ENCODE results near the gene ETV2. TPM values are rescaled to one million over a fixed set of nuclear protein-coding genes. Genes with fewer than 3 reads are reported as not detected.

Gene ETV2
- total RNA-seq, 1 donor from 2014 or later = 0.33 TPM

GRCh38 chr19:35619290-35619923 is 22.1 kb upstream of the ETV2 start:
- Histone ChIP-seq H3K9me3 (replicated peaks) (no peaks in the 10 kb centered on the region), H3K4me1 (no peaks in the 10 kb centered on the region), H3K27me3 (ENCODE audit: low read depth) (no peaks in the 10 kb centered on the region), H3K27ac (replicated peaks) (no peak overlapping the region), H3K4me3 (no peak overlapping the region), H3K36me3 (no peaks in the 10 kb centered on the region)
- DNase-seq = no peak
- intact Hi-C loops (cut with micrococcal nuclease) = no loop called here
- TF ChIP-seq, protein P1, sequence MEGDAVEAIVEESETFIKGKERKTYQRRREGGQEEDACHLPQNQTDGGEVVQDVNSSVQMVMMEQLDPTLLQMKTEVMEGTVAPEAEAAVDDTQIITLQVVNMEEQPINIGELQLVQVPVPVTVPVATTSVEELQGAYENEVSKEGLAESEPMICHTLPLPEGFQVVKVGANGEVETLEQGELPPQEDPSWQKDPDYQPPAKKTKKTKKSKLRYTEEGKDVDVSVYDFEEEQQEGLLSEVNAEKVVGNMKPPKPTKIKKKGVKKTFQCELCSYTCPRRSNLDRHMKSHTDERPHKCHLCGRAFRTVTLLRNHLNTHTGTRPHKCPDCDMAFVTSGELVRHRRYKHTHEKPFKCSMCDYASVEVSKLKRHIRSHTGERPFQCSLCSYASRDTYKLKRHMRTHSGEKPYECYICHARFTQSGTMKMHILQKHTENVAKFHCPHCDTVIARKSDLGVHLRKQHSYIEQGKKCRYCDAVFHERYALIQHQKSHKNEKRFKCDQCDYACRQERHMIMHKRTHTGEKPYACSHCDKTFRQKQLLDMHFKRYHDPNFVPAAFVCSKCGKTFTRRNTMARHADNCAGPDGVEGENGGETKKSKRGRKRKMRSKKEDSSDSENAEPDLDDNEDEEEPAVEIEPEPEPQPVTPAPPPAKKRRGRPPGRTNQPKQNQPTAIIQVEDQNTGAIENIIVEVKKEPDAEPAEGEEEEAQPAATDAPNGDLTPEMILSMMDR (IDR thresholded peaks at IDR 0.05; ENCODE audit: borderline replicate concordance) = no peak

DNA sequence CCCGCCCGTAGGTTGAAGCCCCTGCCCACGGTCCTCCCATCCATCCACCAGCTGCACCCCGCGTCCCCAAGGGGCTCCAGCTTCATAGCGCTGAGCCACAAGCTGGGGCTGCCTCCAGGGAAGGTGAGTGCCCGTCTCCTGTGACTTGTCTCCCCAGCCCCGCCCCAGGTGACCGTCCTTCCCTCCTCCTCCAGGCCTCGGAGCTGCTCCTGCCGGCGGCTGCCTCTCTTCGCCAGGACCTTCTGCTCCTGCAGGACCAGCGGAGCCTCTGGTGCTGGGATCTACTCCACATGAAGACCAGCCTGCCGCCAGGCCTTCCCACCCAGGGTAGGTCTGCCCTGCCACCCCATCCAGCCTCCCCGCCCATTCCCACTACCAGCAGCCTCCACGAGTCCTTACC is 21.5 kb upstream of the ETV2 start:
- intact Hi-C loops (cut with micrococcal nuclease) = no loop called here
- TF ChIP-seq, protein P1 (IDR thresholded peaks at IDR 0.05; ENCODE audit: borderline replicate concordance) = no peak
- Histone ChIP-seq H3K4me3 (no peak overlapping the region), H3K9me3 (replicated peaks) (no peaks in the 10 kb centered on the region), H3K27me3 (ENCODE audit: low read depth) (no peaks in the 10 kb centered on the region), H3K27ac (replicated peaks) (no peak overlapping the region), H3K4me1 (no peaks in the 10 kb centered on the region), H3K36me3 (no peaks in the 10 kb centered on the region)
- no peak for DNase-seq

DNA sequence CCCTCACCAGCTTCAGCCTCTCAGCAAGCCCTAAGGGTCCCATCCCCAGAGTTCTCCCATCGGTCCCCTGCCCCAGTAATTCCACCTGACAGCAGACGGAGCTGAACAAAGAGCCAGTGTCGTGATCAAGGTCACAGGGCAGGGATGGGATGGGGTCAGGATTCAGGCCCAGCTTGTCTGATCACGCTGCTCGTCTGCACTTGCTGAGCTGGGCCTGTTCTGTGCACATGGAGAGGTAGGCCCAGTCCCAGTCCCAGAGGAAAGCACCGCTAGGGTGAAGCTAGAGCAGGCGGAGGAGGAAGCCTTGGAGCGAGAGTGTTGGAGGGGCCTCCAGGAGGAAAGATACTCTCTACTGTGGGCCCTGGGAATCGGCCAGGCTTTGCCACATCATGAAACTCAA is 19.8 kb upstream of the ETV2 start:
- intact Hi-C loops (cut with micrococcal nuclease) = no loop called here
- no peaks in the 10 kb centered on the region for H3K4me1 ChIP-seq
- no peaks in the 10 kb centered on the region for H3K36me3 ChIP-seq
- TF ChIP-seq, protein P1 (IDR thresholded peaks at IDR 0.05; ENCODE audit: borderline replicate concordance) = no peak
- H3K27me3 ChIP-seq (ENCODE audit: low read depth) = no peaks in the 10 kb centered on the region
- no peak for DNase-seq
- no peak overlapping the region for H3K4me3 ChIP-seq
- H3K9me3 ChIP-seq (replicated peaks) = no peaks in the 10 kb centered on the region
- H3K27ac ChIP-seq (replicated peaks) = no peak overlapping the region

DNA sequence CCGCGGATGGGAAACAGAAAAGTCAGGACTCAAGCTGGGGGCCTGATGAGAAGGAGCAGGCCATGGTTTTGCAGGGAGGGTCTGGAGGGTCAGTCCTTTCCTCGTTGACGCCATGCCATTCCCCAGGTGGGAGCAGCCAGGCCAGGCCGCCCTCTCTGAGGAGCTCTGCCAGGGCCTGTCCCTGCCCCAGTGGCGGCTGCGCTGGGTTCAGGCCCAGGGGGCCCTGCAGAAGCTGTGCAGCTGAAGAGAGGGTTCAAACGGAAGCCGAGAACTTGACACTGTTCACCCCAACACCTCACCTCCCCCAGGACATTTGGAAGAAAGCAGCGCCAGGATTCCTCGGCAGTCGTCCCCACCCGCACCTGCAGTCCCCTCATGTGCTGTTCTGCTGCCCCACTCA is 18.8 kb upstream of the ETV2 start:
- Histone ChIP-seq H3K4me3 (no peak overlapping the region), H3K27me3 (ENCODE audit: low read depth) (no peaks in the 10 kb centered on the region), H3K9me3 (replicated peaks) (no peaks in the 10 kb centered on the region), H3K36me3 (no peaks in the 10 kb centered on the region), H3K27ac (replicated peaks) (no peak overlapping the region), H3K4me1 (peaks cover 1% of the 10 kb centered on the region)
- intact Hi-C loops (cut with micrococcal nuclease) = no loop called here
- no peak for DNase-seq
- TF ChIP-seq, protein P1 (IDR thresholded peaks at IDR 0.05; ENCODE audit: borderline replicate concordance) = no peak

GRCh38 chr19:35623327-35624010 is 18.1 kb upstream of the ETV2 start:
- TF ChIP-seq, protein P1 (IDR thresholded peaks at IDR 0.05; ENCODE audit: borderline replicate concordance) = no peak
- Histone ChIP-seq H3K27ac (replicated peaks) (no peak overlapping the region), H3K4me3 (no peak overlapping the region), H3K4me1 (peaks cover 8% of the 10 kb centered on the region), H3K9me3 (replicated peaks) (no peaks in the 10 kb centered on the region), H3K36me3 (no peaks in the 10 kb centered on the region), H3K27me3 (ENCODE audit: low read depth) (no peaks in the 10 kb centered on the region)
- DNase-seq = no peak
- intact Hi-C loops (cut with micrococcal nuclease) = no loop called here

All from left ventricle myocardium inferior (tissue), 1 donor.